ENCODE measurements around the gene FOXJ3.

DNA sequence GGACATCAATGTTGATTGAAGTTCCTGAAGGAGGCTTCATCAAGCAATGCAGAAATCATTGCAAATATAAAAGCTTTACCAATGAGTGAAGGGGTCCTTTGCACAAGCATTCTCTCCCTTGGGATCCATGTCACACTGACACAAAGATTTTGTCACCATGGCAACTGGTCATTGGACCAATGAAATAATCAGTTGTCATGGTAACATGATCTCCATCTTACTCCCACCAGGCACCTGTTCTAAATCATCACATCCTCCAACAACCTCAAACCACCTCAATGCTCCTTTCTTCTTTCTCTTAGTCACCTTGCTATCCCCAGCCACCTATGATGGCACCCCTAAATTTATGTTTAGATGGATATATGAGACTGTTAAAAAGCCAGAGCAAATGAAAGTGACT lies 13.5 kb upstream of the FOXJ3 start:
- TF ChIP-seq, protein P1, sequence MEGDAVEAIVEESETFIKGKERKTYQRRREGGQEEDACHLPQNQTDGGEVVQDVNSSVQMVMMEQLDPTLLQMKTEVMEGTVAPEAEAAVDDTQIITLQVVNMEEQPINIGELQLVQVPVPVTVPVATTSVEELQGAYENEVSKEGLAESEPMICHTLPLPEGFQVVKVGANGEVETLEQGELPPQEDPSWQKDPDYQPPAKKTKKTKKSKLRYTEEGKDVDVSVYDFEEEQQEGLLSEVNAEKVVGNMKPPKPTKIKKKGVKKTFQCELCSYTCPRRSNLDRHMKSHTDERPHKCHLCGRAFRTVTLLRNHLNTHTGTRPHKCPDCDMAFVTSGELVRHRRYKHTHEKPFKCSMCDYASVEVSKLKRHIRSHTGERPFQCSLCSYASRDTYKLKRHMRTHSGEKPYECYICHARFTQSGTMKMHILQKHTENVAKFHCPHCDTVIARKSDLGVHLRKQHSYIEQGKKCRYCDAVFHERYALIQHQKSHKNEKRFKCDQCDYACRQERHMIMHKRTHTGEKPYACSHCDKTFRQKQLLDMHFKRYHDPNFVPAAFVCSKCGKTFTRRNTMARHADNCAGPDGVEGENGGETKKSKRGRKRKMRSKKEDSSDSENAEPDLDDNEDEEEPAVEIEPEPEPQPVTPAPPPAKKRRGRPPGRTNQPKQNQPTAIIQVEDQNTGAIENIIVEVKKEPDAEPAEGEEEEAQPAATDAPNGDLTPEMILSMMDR (IDR thresholded peaks at IDR 0.05): no peak
- TF ChIP-seq TCF7L2 (IDR thresholded peaks at IDR 0.05; ENCODE audit: low read depth, low read length): no peak
